Measurements from ENCODE around the gene KRTAP3-3.

Gene KRTAP3-3

DNA sequence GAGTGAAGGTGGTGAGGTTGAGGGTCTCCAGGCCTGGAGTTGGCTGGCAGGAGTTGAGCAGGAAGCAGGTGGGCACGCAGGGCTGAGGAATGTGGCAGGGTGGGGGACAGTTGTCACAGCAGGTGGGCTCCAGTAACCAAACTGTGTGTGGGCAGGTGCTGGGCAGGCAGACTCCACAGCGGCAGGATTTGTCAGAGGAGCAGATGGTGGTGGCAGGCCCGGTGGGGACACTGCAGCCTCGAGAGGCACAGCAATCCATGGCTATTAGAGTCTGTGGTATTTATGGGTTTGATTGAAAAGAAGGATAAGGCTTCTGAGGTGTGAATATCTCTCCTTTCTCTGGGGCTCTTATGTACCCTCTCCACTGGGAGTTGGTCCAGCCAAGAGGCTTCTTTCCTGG, at the start of gene KRTAP3-3:
Gene KRTAP3-3, minus strand, starts transcription at position 326 of the 400 bp plus-strand sequence. Its CDS starts 67 bp downstream, at position 259.
- DNase-seq, result peak; percentile 88

DNA sequence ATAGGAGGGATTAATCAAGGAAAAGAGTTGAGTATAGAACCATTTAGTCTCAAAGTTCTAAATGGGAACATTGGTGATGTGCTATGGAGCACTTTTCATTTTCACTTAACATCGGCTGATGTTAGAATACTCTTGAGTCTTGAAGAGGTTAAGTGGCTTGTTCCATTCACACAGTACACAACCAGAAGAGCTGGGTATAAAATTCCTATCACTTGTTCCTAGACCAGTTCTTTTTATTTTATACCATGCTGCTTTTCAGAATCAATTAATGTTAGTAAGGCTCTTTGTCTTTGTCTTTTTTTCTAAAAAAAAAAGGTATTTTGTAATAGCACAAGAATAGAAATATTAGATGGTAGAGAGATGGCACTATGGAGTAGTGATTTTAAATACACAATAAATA, 49.0 kb upstream of the KRTAP3-3 start:
- DNase-seq, result no peak

DNA sequence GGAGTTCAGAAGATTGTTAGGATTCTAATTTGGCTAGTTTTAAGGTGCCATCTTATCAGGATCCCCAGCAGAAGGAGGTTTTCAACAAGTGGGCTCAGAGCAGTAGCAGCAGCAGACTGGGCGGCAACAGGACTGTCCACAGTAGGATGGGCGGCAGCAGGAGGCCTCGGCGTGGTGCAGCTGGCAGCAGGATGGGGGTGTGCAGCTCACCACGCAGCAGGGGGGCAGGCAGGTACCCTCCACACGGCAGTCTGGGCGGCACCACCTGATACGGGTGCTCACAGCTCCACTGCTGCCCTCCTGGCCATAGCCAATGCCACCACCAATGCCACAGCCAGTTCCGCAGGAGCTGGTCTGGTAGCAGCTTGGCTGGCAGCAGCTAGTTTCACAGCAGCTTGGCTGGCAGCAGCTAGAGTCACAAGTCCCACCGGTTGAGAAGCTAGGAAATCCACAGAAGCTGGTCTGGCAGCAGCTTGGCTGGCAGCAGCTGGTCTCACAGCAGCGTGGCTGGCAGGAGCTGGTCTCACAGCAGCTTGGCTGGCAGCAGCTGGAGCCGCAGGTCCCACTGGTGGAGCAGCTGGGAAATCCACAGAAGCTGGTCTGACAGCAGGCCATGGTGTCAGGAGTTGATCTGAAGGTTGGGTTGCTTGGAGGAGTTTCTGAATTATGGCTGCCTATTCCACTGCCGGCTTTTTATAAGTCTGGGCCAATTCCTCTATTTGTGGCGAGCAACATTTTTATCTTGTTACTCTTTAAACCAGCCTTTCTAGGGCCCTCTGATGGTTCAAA, 47.0 kb upstream of the KRTAP3-3 start, which contains the start of gene KRTAP1-1:
Gene KRTAP1-1, minus strand, starts transcription at position 668 of the 789 bp plus-strand sequence. Its CDS starts 53 bp downstream, at position 615.
- DNase-seq, result peak; percentile 41

DNA sequence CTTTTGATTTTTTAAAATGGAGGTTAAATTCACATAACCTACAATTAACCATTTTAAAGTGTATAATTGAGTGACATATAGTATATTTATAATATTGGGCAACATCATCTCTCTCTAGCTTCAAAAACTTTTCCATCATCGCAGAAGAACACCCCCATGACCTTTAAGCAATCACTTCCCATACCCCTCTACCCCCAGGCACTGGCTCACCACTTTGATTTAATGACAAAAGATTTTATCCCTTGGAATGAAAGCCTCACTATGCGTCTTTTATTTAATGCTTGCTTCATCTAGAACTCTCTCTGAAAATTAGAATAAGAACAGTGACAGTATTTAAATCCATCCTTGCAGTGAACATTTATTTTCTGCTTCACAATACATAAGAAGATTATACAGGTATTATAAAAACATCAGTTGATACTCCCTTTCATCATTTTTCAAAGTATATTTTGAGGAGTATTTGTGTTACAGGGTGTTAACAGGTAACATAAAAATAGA, 43.9 kb upstream of the KRTAP3-3 start:
- DNase-seq, result no peak

DNA sequence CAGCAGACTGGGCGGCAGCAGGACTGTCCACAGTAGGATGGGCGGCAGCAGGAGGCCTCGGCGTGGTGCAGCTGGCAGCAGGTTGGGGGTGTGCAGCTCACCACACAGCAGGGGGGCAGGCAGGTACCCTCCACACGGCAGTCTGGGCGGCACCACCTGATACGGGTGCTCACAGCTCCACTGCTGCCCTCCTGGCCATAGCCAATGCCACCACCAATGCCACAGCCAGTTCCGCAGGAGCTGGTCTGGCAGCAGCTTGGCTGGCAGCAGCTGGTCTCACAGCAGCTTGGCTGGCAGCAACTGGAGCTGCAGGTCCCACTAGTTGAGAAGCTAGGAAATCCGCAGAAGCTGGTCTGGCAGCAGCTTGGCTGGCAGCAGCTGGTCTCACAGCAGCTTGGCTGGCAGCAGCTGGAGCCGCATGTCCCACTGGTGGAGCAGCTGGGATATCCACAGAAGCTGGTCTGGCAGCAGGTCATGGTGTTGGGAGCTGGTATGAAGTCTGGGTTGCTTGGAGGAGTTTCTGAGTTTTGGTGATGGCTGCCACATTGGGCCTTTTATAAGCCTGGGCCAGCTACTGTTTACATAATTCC, 40.5 kb upstream of the KRTAP3-3 start, which contains the start of gene KRTAP1-3:
Gene KRTAP1-3, minus strand, starts transcription at position 529 of the 590 bp plus-strand sequence. Its CDS starts 53 bp downstream, at position 476.
- DNase-seq, result peak; percentile 34

DNA sequence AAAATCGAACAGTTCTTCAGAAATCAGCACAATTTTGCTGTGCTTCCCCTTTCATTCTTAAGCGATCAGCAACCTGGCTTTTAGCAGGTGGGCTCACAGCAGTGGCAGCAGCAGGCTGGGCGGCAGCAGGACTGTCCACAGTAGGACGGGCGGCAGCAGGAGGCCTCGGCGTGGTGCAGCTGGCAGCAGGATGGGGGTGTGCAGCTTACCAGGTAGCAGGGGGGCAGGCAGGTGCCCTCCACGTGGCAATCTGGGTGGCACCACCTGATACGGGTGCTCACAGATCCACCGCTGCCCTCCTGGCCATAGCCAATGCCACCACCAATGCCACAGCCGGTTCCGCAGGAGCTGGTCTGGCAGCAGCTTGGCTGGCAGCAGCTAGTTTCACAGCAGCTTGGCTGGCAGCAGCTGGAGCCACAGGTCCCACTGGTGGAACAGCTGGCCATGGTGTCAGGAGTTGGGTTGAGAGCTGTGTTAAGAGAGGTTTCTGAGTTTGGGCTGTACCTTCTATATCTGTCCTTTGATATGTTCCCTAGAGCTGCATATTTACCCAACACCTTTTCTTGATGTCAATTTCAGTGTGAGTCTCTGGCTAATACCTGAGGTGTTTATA, 35.8 kb upstream of the KRTAP3-3 start, which contains the start of gene KRTAP1-4:
Gene KRTAP1-4, minus strand, starts transcription at position 563 of the 613 bp plus-strand sequence. Its CDS starts 117 bp downstream, at position 446.
- peak; percentile 14 for DNase-seq

DNA sequence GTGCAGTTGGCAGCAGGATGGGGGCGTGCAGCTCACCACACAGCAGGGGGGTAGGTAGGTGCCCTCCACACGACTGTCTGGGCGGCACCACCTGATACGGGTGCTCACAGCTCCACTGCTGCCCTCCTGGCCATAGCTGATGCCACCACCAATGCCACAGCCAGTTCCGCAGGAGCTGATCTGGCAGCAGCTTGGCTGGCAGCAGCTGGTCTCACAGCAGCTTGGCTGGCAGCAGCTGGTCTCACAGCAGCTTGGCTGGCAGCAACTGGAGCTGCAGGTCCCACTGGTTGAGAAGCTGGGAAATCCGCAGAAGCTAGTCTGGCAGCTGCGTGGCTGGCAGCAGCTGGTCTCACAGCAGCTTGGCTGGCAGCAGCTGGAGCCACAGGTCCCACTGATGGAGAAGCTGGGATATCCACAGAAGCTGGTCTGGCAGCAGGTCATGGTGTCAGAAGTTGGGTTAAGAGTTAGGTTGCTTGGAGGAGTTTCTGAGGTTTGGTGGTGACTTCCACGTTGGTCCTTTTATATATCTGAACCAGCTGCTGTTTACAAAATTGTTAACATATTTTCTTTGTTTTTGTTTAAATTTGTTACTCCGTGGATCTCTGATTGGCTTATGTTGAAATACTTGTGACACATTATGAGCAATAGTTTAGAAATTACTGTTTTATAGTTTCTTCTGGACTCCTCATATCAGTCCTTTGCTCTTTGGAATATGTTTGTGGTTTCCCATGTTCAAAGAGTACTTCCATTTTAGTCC, 32.9 kb upstream of the KRTAP3-3 start, which contains the start of gene KRTAP1-5:
Gene KRTAP1-5, minus strand, starts transcription at position 494 of the 757 bp plus-strand sequence. Its CDS starts 53 bp downstream, at position 441.
- no peak for DNase-seq

DNA sequence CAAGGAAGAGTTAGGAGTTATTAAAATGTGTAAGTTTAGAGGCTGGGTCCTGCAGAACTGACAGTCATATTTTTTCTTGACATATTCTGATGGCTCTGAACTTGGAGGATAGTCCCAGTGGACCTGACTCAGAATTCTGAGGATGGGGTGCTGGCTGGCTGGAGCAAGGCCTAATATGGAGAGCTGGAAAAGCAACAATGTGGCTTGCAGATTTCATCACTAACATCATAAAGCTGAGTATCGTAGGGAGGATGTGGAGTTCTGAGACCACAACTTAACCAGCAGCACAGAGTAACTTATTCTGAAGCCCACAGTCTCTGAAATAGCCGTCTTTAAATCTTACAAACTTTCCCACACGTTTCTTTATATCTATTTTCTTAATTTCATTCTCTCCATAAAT, 30.7 kb upstream of the KRTAP3-3 start:
- no peak for DNase-seq

DNA sequence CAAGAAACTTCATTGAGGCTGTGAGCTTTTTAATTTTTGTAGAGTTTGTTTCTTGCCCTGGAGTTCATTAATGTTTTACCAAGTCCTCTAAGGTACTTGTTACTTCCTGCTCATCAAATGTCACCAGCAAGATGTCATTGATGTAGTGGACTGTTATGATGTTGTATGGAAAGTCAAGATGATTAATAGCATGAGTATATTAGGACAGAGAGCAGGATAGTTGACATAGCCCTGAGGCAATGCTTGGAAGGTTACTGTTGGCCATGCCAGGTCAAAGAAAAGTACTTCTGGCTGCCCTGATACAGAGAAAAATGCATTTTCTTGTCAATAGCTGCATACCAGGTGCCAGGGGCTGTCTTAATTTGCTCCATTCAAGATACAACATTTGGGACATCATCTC, 26.4 kb upstream of the KRTAP3-3 start:
- DNase-seq, result no peak

DNA sequence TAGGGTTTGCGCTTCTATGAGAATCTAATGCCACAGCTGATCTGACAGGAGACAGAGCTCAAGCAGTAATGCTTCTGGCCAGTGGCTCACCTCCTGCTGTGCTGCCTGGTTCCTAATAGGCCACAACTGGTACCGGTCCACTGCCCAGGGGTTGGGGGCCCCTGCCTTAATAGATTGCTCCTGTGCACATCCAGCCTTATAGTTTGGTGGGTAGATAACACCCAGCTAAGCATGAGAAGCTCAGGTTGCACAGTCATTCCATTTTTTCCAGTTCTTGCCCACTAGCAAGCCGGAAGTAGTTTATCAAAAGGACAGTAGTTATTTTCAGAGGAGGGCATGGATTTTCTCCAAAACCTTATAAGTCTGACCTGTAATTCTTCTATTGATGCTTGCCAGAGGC, 25.5 kb upstream of the KRTAP3-3 start:
- DNase-seq, result no peak

DNA sequence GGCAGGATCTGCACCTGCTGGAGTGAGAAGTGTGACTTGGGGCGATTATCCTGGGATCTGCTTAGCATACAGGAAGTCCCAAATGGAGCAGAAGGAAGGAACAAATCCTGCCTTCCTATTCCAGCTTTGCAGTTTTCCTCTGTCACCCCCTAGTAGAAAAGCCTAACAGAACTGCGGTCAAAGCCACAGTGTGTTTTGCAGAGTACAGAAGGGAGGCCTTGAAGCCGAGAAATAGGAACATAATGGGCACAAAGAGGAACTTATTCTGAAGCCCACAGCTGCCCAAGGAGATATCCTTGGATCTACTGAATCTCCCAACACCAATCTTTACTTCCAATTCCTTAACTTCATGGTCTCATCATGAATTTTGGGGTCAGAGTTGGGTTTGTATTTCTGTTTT, 24.6 kb upstream of the KRTAP3-3 start:
- no peak for DNase-seq

DNA sequence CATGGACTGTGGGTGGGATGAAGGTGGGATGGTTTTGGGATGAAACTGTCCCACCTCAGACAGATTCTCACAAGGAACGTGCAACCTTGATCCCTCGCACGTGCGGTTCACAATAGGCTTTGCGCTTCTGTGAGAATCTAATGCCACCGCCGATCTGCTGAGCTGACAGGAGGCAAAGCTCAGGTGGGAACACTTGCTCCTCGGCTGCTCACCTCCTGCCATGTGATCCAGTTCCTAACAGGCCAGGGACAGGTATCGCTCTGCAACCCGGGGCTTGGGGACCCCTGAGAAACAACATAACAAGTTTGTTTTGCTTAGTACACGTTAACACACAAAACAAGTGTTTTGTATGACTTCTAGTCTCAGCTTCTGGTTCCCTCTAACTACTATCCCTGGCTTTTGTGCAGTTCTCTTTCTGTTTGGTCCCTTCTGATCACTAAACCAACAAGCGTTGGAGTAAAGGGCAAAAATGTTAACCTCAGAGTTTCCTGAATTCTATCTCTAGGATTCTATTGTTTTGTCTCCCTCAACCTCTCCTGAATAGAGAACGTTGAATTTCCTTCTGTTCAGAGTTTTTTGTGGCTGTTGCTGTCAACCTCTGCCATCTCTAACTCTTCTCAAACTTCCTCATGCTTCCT, 22.7 kb upstream of the KRTAP3-3 start:
- no peak for DNase-seq

DNA sequence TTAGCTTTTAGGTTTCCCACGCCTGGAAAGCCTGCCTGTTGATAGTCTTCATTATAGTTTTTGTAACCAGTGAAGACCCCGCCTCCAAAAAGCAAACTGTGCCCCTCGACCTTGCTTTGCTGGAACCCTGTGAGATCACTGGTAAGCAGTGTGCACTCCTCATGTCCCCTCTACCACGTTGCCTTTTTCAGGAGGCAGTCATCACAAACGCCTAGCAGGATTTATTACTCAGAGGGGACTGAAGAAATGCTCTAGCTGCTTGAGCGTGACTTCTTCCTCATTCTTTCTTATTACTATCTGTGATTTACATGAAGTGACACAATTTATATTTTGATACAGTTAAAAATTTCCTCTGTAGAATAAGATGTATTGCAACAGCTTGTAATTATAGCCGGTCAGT, 21.5 kb upstream of the KRTAP3-3 start:
- DNase-seq, result no peak

DNA sequence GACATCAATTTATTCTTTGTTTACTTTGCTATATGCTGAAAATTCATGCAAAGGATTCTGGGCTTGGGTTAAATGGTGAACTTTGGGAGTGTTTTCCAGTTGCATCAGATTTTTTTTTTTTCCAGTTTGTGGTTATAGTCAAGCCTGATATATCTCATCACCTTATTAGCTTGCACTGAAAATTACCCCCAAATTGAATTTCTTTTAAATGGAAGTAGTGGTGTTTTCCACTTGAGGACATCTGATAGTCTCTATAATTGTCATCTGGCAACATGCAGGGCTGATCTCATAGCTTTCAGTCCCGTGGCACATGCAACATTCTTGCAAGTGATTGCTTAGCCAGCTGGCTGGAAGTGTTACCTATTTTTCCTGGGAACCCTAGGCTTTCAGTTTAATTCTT, 19.6 kb upstream of the KRTAP3-3 start:
- DNase-seq, result peak; percentile 62

DNA sequence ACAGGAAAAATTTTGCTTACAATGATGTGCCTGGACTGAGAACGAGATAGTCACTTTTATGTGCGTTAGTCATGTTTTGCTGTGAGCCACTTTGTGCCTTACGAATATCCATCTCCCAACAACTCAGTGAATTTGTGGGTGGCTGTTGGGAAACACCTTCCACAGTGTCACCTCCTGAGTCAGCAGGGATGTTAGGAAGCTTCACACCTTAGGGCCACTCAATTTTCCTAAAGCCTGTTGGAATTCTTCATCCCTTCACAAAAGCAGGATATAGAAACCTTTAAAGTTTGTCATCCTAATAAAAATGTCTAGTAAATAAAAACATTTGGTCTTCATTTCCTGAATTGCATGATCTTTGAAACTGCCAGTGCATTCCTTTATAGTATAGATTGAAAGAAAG, 19.2 kb upstream of the KRTAP3-3 start:
- no peak for DNase-seq

DNA sequence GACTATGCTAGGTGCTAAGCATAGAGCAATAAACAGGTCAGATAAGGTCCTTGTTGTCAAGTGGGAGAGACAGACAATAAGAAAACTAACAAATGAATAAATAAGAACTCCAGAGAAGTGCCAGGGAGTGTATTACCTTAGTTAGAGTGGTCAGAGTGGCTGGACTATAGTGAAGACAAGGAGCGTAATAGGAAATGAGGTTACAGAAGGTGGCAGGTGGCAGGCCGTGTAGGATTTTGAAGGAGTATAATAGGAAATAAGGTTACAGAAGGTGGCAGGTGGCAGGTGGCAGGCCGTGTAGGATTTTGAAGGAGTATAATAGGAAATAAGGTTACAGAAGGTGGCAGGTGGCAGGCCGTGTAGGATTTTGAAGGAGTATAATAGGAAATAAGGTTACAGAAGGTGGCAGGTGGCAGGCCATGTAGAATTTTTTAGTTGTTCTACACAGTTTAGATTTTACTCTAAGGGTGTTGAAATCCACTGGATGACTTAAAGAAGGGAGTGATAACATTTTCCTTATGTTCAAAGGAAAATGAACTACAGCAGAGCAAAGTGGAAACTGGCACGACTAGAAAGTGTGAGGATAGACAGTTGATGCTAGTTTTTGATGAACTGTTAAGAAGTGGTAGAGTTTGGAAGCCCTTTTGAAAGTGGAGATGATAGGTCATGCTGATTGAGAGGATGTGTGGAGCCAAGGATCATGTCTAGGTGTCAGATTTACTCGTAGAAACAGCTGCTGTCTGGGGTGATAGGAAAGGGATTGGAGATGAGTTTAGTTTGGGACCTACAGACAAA, 18.6 kb upstream of the KRTAP3-3 start:
- DNase-seq, result no peak

DNA sequence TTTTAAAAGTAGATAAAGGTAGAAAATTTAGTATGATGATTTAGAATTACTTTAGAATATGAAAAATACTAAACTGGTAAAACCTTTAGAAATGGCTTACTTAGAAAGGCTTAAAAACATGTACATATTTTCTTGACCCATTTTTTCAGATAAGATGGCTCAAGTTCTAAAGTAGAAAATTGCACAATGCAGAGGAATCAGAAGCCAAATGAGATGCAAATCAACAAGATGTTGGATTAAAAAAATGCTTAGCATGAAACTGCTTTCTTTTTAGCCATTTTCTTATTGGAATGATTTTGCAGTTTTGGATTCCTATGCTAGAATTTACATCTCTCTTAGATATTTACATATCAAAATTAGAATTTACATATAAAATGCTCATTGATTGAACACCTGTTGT, 16.5 kb upstream of the KRTAP3-3 start:
- no peak for DNase-seq

DNA sequence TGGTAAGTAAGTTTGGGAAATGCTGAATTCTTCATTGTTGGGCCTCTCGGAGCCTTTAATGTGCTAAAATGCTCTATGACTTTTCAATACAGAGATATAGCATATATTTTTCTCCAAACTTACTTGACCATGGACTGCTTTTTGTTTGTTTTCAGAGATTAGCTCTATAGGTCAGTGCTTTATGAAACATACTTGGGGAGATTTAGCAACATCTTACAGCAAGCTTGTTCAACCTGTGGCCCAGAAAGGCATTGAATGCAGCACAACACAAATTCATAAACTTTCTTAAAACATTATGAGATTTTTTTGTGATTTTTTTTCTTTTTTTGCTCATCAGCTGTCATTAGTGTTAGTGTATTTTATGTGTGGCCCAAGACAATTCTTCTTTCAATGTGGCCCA, 16.0 kb upstream of the KRTAP3-3 start:
- no peak for DNase-seq

DNA sequence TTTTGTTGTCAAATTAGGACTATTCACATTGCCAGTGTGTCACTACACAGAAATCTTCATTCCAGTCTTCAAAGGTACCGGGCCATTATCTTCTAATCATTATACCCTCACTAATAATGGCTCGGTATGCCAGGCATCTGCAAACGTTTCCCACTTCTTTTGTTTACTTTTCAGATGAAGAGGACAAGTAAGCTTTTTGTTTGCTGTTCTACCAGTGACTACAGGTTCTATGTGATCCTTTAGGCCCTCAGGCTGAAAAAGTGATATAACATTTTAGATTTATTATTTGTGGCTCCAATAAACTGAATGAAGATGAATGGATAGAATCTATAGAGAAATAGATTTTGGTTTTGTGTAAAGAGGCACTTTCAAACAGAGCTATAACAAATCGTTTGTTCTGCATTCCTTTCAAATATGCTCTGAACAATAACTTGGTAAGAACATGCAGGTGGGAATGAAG, 15.4 kb upstream of the KRTAP3-3 start:
- DNase-seq, result peak; percentile 62

DNA sequence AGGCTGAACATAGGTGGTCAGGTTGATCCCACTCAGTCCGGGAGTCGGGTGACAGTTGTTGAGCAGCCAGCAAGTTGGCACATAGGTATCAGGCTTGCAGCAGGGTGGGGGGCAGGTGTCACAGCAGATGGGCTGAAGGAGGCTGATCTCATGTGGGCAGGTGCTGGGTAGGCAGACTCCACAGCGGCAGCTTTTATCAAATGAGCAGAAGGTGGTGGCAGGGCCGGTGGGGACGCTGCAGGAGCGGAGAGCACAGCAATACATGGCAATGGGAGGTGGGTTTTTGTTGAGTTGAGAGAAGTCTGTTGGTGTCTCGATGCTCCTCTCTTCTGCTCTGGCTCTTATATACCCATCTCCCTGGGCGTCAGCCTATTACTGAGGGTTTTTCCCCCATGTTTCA, 14.8 kb upstream of the KRTAP3-3 start, which contains the start of gene KRTAP3-1:
Gene KRTAP3-1, minus strand, starts transcription at position 318 of the 400 bp plus-strand sequence. Its CDS starts 54 bp downstream, at position 264.
- peak; percentile 92 for DNase-seq

DNA sequence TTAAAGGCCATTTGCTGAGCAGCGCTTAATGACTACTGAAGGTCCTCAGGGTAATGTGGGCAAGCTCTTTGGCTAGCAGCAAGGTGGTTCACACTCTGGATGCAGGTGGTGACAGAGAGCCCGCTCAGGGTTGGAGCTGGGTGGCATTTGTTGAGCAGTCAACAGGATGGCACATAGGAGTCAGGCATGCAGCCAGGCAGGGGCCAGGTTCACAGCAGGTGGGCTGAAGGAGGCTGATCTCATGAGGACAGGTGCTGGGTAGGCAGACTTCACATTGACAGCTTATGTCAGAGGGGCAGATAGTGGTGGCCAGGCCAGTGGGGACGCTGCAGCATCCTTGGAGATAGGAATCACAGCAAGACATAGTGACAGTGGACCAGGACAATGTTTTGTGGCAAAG, 10.4 kb upstream of the KRTAP3-3 start:
- peak; percentile 85 for DNase-seq
